Measurements from ENCODE around the gene DNAH9. TPM values are rescaled to one million over a fixed set of nuclear protein-coding genes. Genes with fewer than 3 reads are reported as not detected.

The DNAH9 gene
- total RNA-seq, 1 donor from 2014 or later = 0.96 TPM

DNA sequence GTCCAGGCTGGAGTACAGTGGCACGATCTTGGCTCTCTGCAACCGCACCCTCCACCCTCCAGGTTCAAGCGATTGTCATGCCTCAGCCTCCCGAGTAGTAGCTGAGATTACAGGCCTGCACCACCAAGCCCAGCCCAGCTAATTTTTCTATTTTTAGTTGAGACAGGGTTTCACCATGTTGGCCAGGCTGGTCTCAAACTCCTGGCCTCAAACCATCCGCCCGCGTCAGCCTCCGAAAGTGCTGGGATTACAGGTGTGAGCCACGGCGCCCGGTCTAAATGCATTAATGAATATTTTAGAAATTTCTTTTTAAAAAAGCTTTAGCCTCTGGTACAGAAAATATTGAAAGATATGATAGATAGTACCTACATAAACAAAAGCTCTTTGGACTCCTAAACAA, 95.0 kb downstream of the DNAH9 start:
- Mint-ChIP-seq H3K36me3 (no peaks in the 10 kb centered on the region), H3K4me3 (no peak overlapping the region), H3K9me3 (no peaks in the 10 kb centered on the region), H3K27me3 (ENCODE audit: low read depth) (peaks cover 5% of the 10 kb centered on the region), H3K27ac (no peak overlapping the region), H3K4me1 (no peaks in the 10 kb centered on the region)
- DNase-seq (ENCODE audit: low spot score in 2 of 2, unreplicated experiment in 2 of 2) = no peak
- TF ChIP-seq CTCF (IDR thresholded peaks at IDR 0.05; ENCODE audit: unreplicated experiment) = no peak

DNA sequence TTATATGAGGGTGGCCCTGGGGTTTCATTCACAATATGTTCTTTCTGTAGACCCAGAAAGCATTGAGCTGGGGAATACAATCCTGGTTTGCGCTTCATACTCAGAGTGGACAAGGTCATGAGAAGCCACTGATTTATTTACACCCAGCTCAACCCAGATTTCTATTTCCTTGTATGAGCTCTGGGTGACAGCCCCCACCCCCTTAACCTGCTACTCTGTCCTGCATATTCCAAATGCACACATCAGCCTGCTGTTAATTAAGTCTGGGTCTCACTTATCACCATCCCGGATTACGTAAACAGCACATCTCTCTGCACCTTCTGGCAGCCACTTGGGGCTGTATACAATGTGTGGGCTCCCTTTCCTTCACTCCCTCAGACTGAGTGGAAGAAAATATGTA, 102.4 kb downstream of the DNAH9 start:
- no peak for TF ChIP-seq CTCF (IDR thresholded peaks at IDR 0.05; ENCODE audit: unreplicated experiment)
- Mint-ChIP-seq H3K36me3 (no peaks in the 10 kb centered on the region), H3K27ac (no peak overlapping the region), H3K27me3 (ENCODE audit: low read depth) (peaks cover 7% of the 10 kb centered on the region), H3K4me3 (no peak overlapping the region), H3K9me3 (no peaks in the 10 kb centered on the region), H3K4me1 (no peaks in the 10 kb centered on the region)
- no peak for DNase-seq (ENCODE audit: low spot score in 2 of 2, unreplicated experiment in 2 of 2)

DNA sequence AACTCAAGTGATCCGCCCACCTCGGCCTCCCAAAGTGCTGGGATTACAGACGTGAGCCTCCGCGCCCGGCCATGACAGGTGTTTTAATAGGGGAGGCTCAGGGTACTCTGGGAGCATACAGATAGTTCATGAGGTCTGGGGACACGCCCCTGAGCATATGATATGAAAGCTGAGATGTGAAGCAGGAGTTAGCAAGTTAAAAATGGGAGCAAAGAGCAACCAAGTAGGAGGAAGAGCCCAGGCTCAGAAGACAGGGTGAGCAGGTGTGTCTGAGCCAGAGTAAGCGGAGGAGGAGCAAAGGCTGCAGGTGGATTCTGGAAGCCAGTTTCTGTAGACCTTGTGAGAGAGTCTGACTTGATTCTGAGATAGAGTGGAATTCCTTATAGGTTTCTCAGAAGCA, 103.6 kb downstream of the DNAH9 start:
- Mint-ChIP-seq H3K4me1 (no peaks in the 10 kb centered on the region), H3K36me3 (no peaks in the 10 kb centered on the region), H3K4me3 (no peak overlapping the region), H3K27me3 (ENCODE audit: low read depth) (peaks cover 7% of the 10 kb centered on the region), H3K9me3 (no peaks in the 10 kb centered on the region), H3K27ac (no peak overlapping the region)
- no peak for DNase-seq (ENCODE audit: low spot score in 2 of 2, unreplicated experiment in 2 of 2)
- no peak for TF ChIP-seq CTCF (IDR thresholded peaks at IDR 0.05; ENCODE audit: unreplicated experiment)

DNA sequence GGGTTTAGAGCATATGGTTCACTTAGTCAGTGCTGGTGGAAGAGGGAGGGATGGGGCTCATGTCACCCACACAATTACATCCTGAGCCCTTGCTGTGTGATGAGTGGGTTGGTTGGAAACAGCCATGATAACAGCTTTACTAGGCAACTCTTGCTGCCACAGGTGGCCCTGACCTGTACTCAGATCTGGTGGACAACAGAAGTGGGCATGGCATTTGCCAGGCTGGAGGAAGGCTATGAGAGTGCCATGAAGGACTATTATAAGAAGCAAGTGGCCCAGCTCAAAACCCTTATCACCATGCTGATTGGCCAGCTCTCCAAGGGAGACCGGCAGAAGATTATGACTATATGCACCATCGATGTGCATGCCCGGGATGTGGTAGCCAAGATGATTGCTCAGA, 105.8 kb downstream of the DNAH9 start:
- Mint-ChIP-seq H3K27ac (no peak overlapping the region), H3K9me3 (no peaks in the 10 kb centered on the region)
- no peak for TF ChIP-seq CTCF (IDR thresholded peaks at IDR 0.05; ENCODE audit: unreplicated experiment)

GRCh38 chr17:11705111-11705510, 106.8 kb downstream of the DNAH9 start:
- Mint-ChIP-seq H3K36me3 (no peaks in the 10 kb centered on the region), H3K9me3 (no peaks in the 10 kb centered on the region), H3K4me1 (no peaks in the 10 kb centered on the region), H3K27ac (no peak overlapping the region), H3K4me3 (no peak overlapping the region), H3K27me3 (ENCODE audit: low read depth) (peaks cover 21% of the 10 kb centered on the region)
- TF ChIP-seq CTCF (IDR thresholded peaks at IDR 0.05; ENCODE audit: unreplicated experiment) = no peak
- no peak for DNase-seq (ENCODE audit: low spot score in 2 of 2, unreplicated experiment in 2 of 2)

More for the DNA sequence above, 105.8 kb downstream of the DNAH9 start:
- Mint-ChIP-seq H3K36me3 (no peaks in the 10 kb centered on the region), H3K4me1 (no peaks in the 10 kb centered on the region), H3K4me3 (no peak overlapping the region), H3K27me3 (ENCODE audit: low read depth) (peaks cover 14% of the 10 kb centered on the region)
- no peak for DNase-seq (ENCODE audit: low spot score in 2 of 2, unreplicated experiment in 2 of 2)

DNA sequence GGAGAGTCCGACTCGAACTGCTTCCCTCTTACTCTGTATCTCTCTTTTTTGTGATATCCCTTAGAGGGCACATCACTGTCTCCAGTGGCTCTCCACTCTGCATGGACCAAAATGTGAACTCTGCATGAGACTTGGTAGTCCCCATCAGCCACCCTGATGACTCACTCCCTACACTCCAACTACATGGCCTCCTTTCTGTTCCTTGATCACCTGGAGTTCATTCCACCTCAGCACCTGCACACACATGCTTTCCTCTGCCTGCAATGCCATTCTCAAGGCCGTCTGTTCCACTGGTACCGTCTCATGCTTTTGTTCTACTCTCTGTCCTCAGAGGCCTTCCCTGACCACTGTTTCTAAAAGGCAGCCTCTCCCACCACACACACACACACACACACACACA, 109.3 kb downstream of the DNAH9 start:
- peaks cover 16% of the 10 kb centered on the region for H3K27me3 Mint-ChIP-seq (ENCODE audit: low read depth)
- H3K36me3 Mint-ChIP-seq = no peaks in the 10 kb centered on the region
- no peak overlapping the region for H3K4me3 Mint-ChIP-seq
- no peak for DNase-seq (ENCODE audit: low spot score in 2 of 2, unreplicated experiment in 2 of 2)
- no peak for TF ChIP-seq CTCF (IDR thresholded peaks at IDR 0.05; ENCODE audit: unreplicated experiment)
- no peaks in the 10 kb centered on the region for H3K9me3 Mint-ChIP-seq
- no peak overlapping the region for H3K27ac Mint-ChIP-seq
- no peaks in the 10 kb centered on the region for H3K4me1 Mint-ChIP-seq
